Activated naive CD4-positive, alpha-beta T cell treated with anti-CD3 and anti-CD28 coated beads, Interleukin-2, amount 10 ng/mL, durations not matched to agents 7 days and 5 days (primary cell): Measurements from ENCODE around the gene CORT.
"Not testable (repeated sequence)": the region's sequence is repeated elsewhere in the genome, so short reads cannot be mapped to it uniquely, and the experiment has no call there.

Experiments
- CTCF ChIA-PET: fragments of 350-600 bp; sonication (Branson Sonifier 250); formaldehyde crosslinking; loops from one replicate; lab custom pipeline; 2021; ENCODE audit warnings: antibody characterized with exemption; lab: Charles Lee
- DNase-seq: peaks from one replicate; pipeline ENCODE4 v3.0.0-alpha.2; 2020
- H3K27ac Mint-ChIP-seq: one replicate; pipeline ENCODE4 v1.8.0; 2021; ENCODE audit warnings: mild to moderate bottlenecking, moderate library complexity, mixed read lengths
- H3K27me3 Mint-ChIP-seq: one replicate; pipeline ENCODE4 v1.8.0; 2021; ENCODE audit warnings: mild to moderate bottlenecking, mixed read lengths
- H3K36me3 Mint-ChIP-seq: one replicate; pipeline ENCODE4 v1.8.0; 2021; ENCODE audit warnings: mixed read lengths
- H3K4me1 Mint-ChIP-seq: one replicate; pipeline ENCODE4 v1.8.0; 2021; ENCODE audit warnings: mixed read lengths
- H3K4me3 Mint-ChIP-seq: one replicate; pipeline ENCODE4 v1.8.0; 2021; ENCODE audit warnings: mild to moderate bottlenecking, moderate library complexity, mixed read lengths
- H3K9me3 Mint-ChIP-seq: one replicate; pipeline ENCODE4 v1.8.0; 2021; ENCODE audit warnings: mixed read lengths

The CORT gene

GRCh38 chr1:10474309-10474612 is 24.4 kb downstream of the CORT start:
- peaks cover 50% of the 10 kb centered on the region for H3K4me1 Mint-ChIP-seq
- DNase-seq, H3K9me3 Mint-ChIP-seq, CTCF ChIA-PET, H3K27me3 Mint-ChIP-seq, H3K36me3 Mint-ChIP-seq: not testable (repeated sequence)
- H3K4me3 Mint-ChIP-seq, result peak overlapping the region; percentile 79
- H3K27ac Mint-ChIP-seq, result peak overlapping the region; percentile 82

- H3K9me3 Mint-ChIP-seq, result no peaks in the 10 kb centered on the region
- peak; percentile 93 for DNase-seq
- H3K36me3 Mint-ChIP-seq, result peaks cover 3% of the 10 kb centered on the region
- peak within 1 kb of the TSS; percentile 82 for H3K27ac Mint-ChIP-seq
- H3K4me1 Mint-ChIP-seq, result peaks cover 52% of the 10 kb centered on the region
- no peaks in the 10 kb centered on the region for H3K27me3 Mint-ChIP-seq
- CTCF ChIA-PET, result interaction anchor here (0.8 to 0.9 kb wide), 2 partner anchors 19 to 20 kb away, joined by 3 to 4 read pairs; no protein-coding TSS in a partner anchor
- H3K4me3 Mint-ChIP-seq, result peak within 1 kb of the TSS; percentile 92
Observed at GRCh38 chr1:10474613-10475507, 25.0 kb downstream of the CORT start, which contains the start of gene PEX14. PEX14 (plus strand) TSS chr1:10474950; CDS start chr1:10474967, 17 bp downstream.

- peaks cover 3% of the 10 kb centered on the region for H3K36me3 Mint-ChIP-seq
- H3K4me3 Mint-ChIP-seq, result peak overlapping the region; percentile 92
- H3K9me3 Mint-ChIP-seq, result no peaks in the 10 kb centered on the region
- no peaks in the 10 kb centered on the region for H3K27me3 Mint-ChIP-seq
- H3K27ac Mint-ChIP-seq, result peak overlapping the region; percentile 80
- no peak for DNase-seq
- CTCF ChIA-PET, result interaction anchor here (0.8 to 0.9 kb wide), 2 partner anchors 18 to 20 kb away, joined by 3 to 4 read pairs; no protein-coding TSS in a partner anchor
- H3K4me1 Mint-ChIP-seq, result peaks cover 52% of the 10 kb centered on the region
Observed at GRCh38 chr1:10475510-10475909, 25.7 kb downstream of the CORT start.

- no peak for DNase-seq
- Mint-ChIP-seq H3K36me3 (peaks cover 3% of the 10 kb centered on the region), H3K9me3 (no peaks in the 10 kb centered on the region), H3K4me3 (no peak overlapping the region), H3K4me1 (peaks cover 24% of the 10 kb centered on the region), H3K27me3 (no peaks in the 10 kb centered on the region), H3K27ac (no peak overlapping the region)
- CTCF ChIA-PET, result interaction anchor here (1.5 kb wide), 1 partner anchor 15 kb away, joined by 4 read pairs; no protein-coding TSS in a partner anchor
Observed at GRCh38 chr1:10479296-10479695, 29.5 kb downstream of the CORT start.

- H3K27me3 Mint-ChIP-seq, result no peaks in the 10 kb centered on the region
- peaks cover 14% of the 10 kb centered on the region for H3K4me1 Mint-ChIP-seq
- CTCF ChIA-PET, result interaction anchor here (1.5 kb wide), 1 partner anchor 14 kb away, joined by 4 read pairs; no protein-coding TSS in a partner anchor
- no peak for DNase-seq
- no peaks in the 10 kb centered on the region for H3K9me3 Mint-ChIP-seq
- peaks cover 3% of the 10 kb centered on the region for H3K36me3 Mint-ChIP-seq
- no peak overlapping the region for H3K27ac Mint-ChIP-seq
- H3K4me3 Mint-ChIP-seq, result no peak overlapping the region
Observed at GRCh38 chr1:10480614-10481013, 30.8 kb downstream of the CORT start.

- no peak for DNase-seq
Observed at GRCh38 chr1:10484521-10484920, 34.7 kb downstream of the CORT start.

GRCh38 chr1:10489291-10490055 is 39.6 kb downstream of the CORT start:
- Mint-ChIP-seq H3K36me3 (peaks cover 3% of the 10 kb centered on the region), H3K9me3 (no peaks in the 10 kb centered on the region), H3K4me1 (peaks cover 6% of the 10 kb centered on the region), H3K27ac (no peak overlapping the region), H3K27me3 (no peaks in the 10 kb centered on the region), H3K4me3 (no peak overlapping the region)
- DNase-seq, result no peak
- CTCF ChIA-PET, result interaction anchor here (1.8 to 8.2 kb wide), 2 partner anchors 59 to 279 kb away, joined by 3 to 106 read pairs; partner anchors contain the start of genes CENPS and KIF1B

More at GRCh38 chr1:10484521-10484920, 34.7 kb downstream of the CORT start:
- H3K9me3 Mint-ChIP-seq, result no peaks in the 10 kb centered on the region
- H3K27ac Mint-ChIP-seq, result no peak overlapping the region
- H3K4me1 Mint-ChIP-seq, result peaks cover under 1% of the 10 kb centered on the region
- H3K4me3 Mint-ChIP-seq, result no peak overlapping the region
- CTCF ChIA-PET, result interaction anchor here (1.0 to 2.1 kb wide), 3 partner anchors 10 to 23 kb away, joined by 3 to 7 read pairs (median 4); no protein-coding TSS in a partner anchor
- peaks cover 3% of the 10 kb centered on the region for H3K36me3 Mint-ChIP-seq
- H3K27me3 Mint-ChIP-seq, result no peaks in the 10 kb centered on the region

- Mint-ChIP-seq H3K27ac (no peak overlapping the region), H3K4me1 (peaks cover 16% of the 10 kb centered on the region), H3K27me3 (no peaks in the 10 kb centered on the region), H3K36me3 (no peaks in the 10 kb centered on the region), H3K9me3 (no peaks in the 10 kb centered on the region), H3K4me3 (no peak overlapping the region)
- CTCF ChIA-PET, result interaction anchor here (1.8 to 8.2 kb wide), 2 partner anchors 60 to 280 kb away, joined by 3 to 106 read pairs; partner anchors contain the start of genes CENPS and KIF1B
- DNase-seq, result no peak
Observed at GRCh38 chr1:10490286-10490970, 40.6 kb downstream of the CORT start.

- Mint-ChIP-seq H3K9me3 (no peaks in the 10 kb centered on the region), H3K4me3 (peak overlapping the region; percentile 70), H3K36me3 (peaks cover 14% of the 10 kb centered on the region), H3K4me1 (peaks cover 50% of the 10 kb centered on the region), H3K27ac (no peak overlapping the region), H3K27me3 (no peaks in the 10 kb centered on the region)
- CTCF ChIA-PET, result interaction anchor here (0.8 to 8.2 kb wide), 28 partner anchors 9 to 544 kb away, joined by 3 to 106 read pairs (median 4); partner anchors contain the start of genes CENPS and PEX14
- no peak for DNase-seq
Observed at GRCh38 chr1:10494418-10494753, 44.6 kb downstream of the CORT start.

- peaks cover 14% of the 10 kb centered on the region for H3K36me3 Mint-ChIP-seq
- H3K4me1 Mint-ChIP-seq, result peaks cover 50% of the 10 kb centered on the region
- H3K4me3 Mint-ChIP-seq, result peak overlapping the region; percentile 70
- CTCF ChIA-PET, result interaction anchor here (0.6 to 8.2 kb wide), 34 partner anchors 9 to 544 kb away, joined by 3 to 106 read pairs (median 4); partner anchors contain the start of genes CENPS and PEX14
- no peaks in the 10 kb centered on the region for H3K27me3 Mint-ChIP-seq
- H3K9me3 Mint-ChIP-seq, result no peaks in the 10 kb centered on the region
- peak; percentile 87 for DNase-seq
- H3K27ac Mint-ChIP-seq, result peak overlapping the region; percentile 86
Observed at GRCh38 chr1:10494754-10495474, 45.1 kb downstream of the CORT start.

GRCh38 chr1:10495475-10495817 is 45.6 kb downstream of the CORT start:
- no peak for DNase-seq
- peak overlapping the region; percentile 70 for H3K4me3 Mint-ChIP-seq
- no peaks in the 10 kb centered on the region for H3K9me3 Mint-ChIP-seq
- peaks cover 14% of the 10 kb centered on the region for H3K36me3 Mint-ChIP-seq
- peaks cover 52% of the 10 kb centered on the region for H3K4me1 Mint-ChIP-seq
- H3K27ac Mint-ChIP-seq, result peak overlapping the region; percentile 86
- H3K27me3 Mint-ChIP-seq, result no peaks in the 10 kb centered on the region
- CTCF ChIA-PET, result interaction anchor here (0.6 to 8.2 kb wide), 23 partner anchors 9 to 445 kb away, joined by 3 to 106 read pairs (median 6); partner anchors contain the start of genes CENPS and PEX14

- peak overlapping the region; percentile 86 for H3K27ac Mint-ChIP-seq
- H3K4me1 Mint-ChIP-seq, result peaks cover 54% of the 10 kb centered on the region
- CTCF ChIA-PET, result interaction anchor here (1.0 to 8.2 kb wide), 11 partner anchors 10 to 444 kb away, joined by 3 to 106 read pairs (median 10); partner anchors contain the start of gene CENPS
- peaks cover 14% of the 10 kb centered on the region for H3K36me3 Mint-ChIP-seq
- H3K27me3 Mint-ChIP-seq, result no peaks in the 10 kb centered on the region
- peak overlapping the region; percentile 70 for H3K4me3 Mint-ChIP-seq
- peak; percentile 66 for DNase-seq
- H3K9me3 Mint-ChIP-seq, result no peaks in the 10 kb centered on the region
Observed at GRCh38 chr1:10495952-10496351, 46.1 kb downstream of the CORT start.

- H3K4me3 Mint-ChIP-seq, result no peak overlapping the region
- no peak for DNase-seq
- no peaks in the 10 kb centered on the region for H3K9me3 Mint-ChIP-seq
- no peaks in the 10 kb centered on the region for H3K27me3 Mint-ChIP-seq
- CTCF ChIA-PET, result interaction anchor here (1.4 to 2.9 kb wide), 2 partner anchors 11 to 415 kb away, joined by 3 to 26 read pairs; no protein-coding TSS in a partner anchor
- H3K27ac Mint-ChIP-seq, result peak overlapping the region; percentile 28
- H3K4me1 Mint-ChIP-seq, result peaks cover 59% of the 10 kb centered on the region
- peaks cover 14% of the 10 kb centered on the region for H3K36me3 Mint-ChIP-seq
Observed at GRCh38 chr1:10497109-10497508, 47.3 kb downstream of the CORT start.
